Posterior cingulate gyrus (tissue), 11 donors: Measurements from ENCODE around the gene PCDHB7.
A peak's percentile ranks its signal among the peaks of the same experiment; 100 is the strongest.
"Not testable (repeated sequence)": the region's sequence is repeated elsewhere in the genome, so short reads cannot be mapped to it uniquely, and the experiment has no call there.

ENCODE experiments used
- DNase-seq, 10 donors: peaks; one replicate each; pipeline versions ENCODE4 v3.0.0 to v3.0.0-alpha.2; 2020 to 2021; ENCODE audit warnings: mixed read lengths in 3 of 10
- intact Hi-C: fragments of 100-400 bp; cut with DNase I; formaldehyde crosslinking; loops from one replicate; pipeline ENCODE4 v1.15.1; 2023

Gene PCDHB7

GRCh38 chr5:141179371-141179770 is 6.9 kb downstream of the PCDHB7 start:
- intact Hi-C loops, result not testable (repeated sequence)
- peak in 1 of 10 donors; percentile 79 for DNase-seq

GRCh38 chr5:141179876-141180275 is 7.4 kb downstream of the PCDHB7 start:
- intact Hi-C loops, result loop anchor here (10.0 kb wide), 1 partner anchor 385 kb away; no protein-coding TSS in a partner anchor
- DNase-seq, result peak in 1 of 10 donors; percentile 55

GRCh38 chr5:141180313-141180712 is 7.9 kb downstream of the PCDHB7 start:
- DNase-seq, result no peak
- intact Hi-C loops, result loop anchor here (10.0 kb wide), 1 partner anchor 384 kb away; no protein-coding TSS in a partner anchor

- peak in 5 of 10 donors; percentile 27 to 90 (median 55) for DNase-seq
- intact Hi-C loops, result loop anchor here (10.0 kb wide), 1 partner anchor 383 kb away; no protein-coding TSS in a partner anchor
These were observed 9.8 kb downstream of the PCDHB7 start, which contains the start of gene PCDHB16 for GRCh38 chr5:141182248-141182647. Gene PCDHB16 (plus strand): TSS chr5:141182387. CDS start chr5:141182560, 173 bp downstream.

- DNase-seq, result peak in 1 of 10 donors; percentile 69
- intact Hi-C loops, result loop anchor here (10.0 kb wide), 1 partner anchor 381 kb away; no protein-coding TSS in a partner anchor
These were observed 11.8 kb downstream of the PCDHB7 start for GRCh38 chr5:141184117-141184855.

- DNase-seq, result peak in 3 of 10 donors; percentile 32 to 81 (median 35)
- intact Hi-C loops, result loop anchor here (10.0 kb wide), 1 partner anchor 378 kb away; no protein-coding TSS in a partner anchor
These were observed 14.6 kb downstream of the PCDHB7 start, which contains the start of gene PCDHB9 for GRCh38 chr5:141186897-141187512. Gene PCDHB9 (plus strand): TSS chr5:141187161. CDS start chr5:141187319, 158 bp downstream.

GRCh38 chr5:141188682-141189081 is 16.2 kb downstream of the PCDHB7 start:
- intact Hi-C loops, result loop anchor here (10.0 kb wide), 1 partner anchor 376 kb away; no protein-coding TSS in a partner anchor
- DNase-seq, result peak in 1 of 10 donors; percentile 77

- DNase-seq, result not testable (repeated sequence)
- intact Hi-C loops, result loop anchor here (10.0 kb wide), 1 partner anchor 376 kb away; no protein-coding TSS in a partner anchor
These were observed 16.7 kb downstream of the PCDHB7 start for GRCh38 chr5:141189131-141189530.

GRCh38 chr5:141192110-141192725 is 19.8 kb downstream of the PCDHB7 start, which contains the start of gene PCDHB10:
Gene PCDHB10 (plus strand): TSS chr5:141192353. CDS start chr5:141192553, 200 bp downstream.
- intact Hi-C loops, result no loop called here
- peak in 5 of 10 donors; percentile 39 to 93 (median 42) for DNase-seq

GRCh38 chr5:141194332-141194731 is 21.9 kb downstream of the PCDHB7 start:
- DNase-seq, result peak in 1 of 10 donors; percentile 66
- intact Hi-C loops, result not testable (repeated sequence)

GRCh38 chr5:141196363-141196762 is 23.9 kb downstream of the PCDHB7 start:
- DNase-seq, result no peak
- intact Hi-C loops, result no loop called here

- DNase-seq, result no peak
- intact Hi-C loops, result no loop called here
These were observed 27.2 kb downstream of the PCDHB7 start, which contains the start of gene PCDHB11 for GRCh38 chr5:141199359-141200235. Gene PCDHB11 (plus strand): TSS chr5:141199627. CDS start chr5:141199775, 148 bp downstream.

GRCh38 chr5:141201126-141201525 is 28.7 kb downstream of the PCDHB7 start:
- intact Hi-C loops, DNase-seq: not testable (repeated sequence)

GRCh38 chr5:141201646-141202045 is 29.2 kb downstream of the PCDHB7 start:
- DNase-seq, result peak in 1 of 10 donors; percentile 52
- intact Hi-C loops, result not testable (repeated sequence)

- intact Hi-C loops, result no loop called here
- peak in 1 of 10 donors; percentile 8 for DNase-seq
These were observed 36.0 kb downstream of the PCDHB7 start, which contains the start of gene PCDHB12 for GRCh38 chr5:141208478-141208877. Gene PCDHB12 (plus strand): TSS chr5:141208719. CDS start chr5:141208908, 189 bp downstream.

GRCh38 chr5:141210281-141210680 is 37.8 kb downstream of the PCDHB7 start:
- DNase-seq, result peak in 1 of 10 donors; percentile 57
- intact Hi-C loops, result not testable (repeated sequence)

GRCh38 chr5:141210849-141211248 is 38.4 kb downstream of the PCDHB7 start:
- peak in 1 of 10 donors; percentile 54 for DNase-seq
- intact Hi-C loops, result not testable (repeated sequence)

GRCh38 chr5:141213656-141214339 is 41.4 kb downstream of the PCDHB7 start, which contains the start of gene PCDHB13:
Gene PCDHB13 (plus strand): TSS chr5:141213919. CDS start chr5:141214124, 205 bp downstream.
- DNase-seq, result peak in 3 of 10 donors; percentile 41 to 87 (median 42)
- intact Hi-C loops, result not testable (repeated sequence)
